ENCODE data around the gene WDR5.

Gene WDR5

GRCh38 chr9:134145262-134145661 lies 9.4 kb downstream of the WDR5 start:
- TF ChIP-seq CTCF (IDR thresholded peaks at IDR 0.05; ENCODE audit: low read depth, low read length): no peak

GRCh38 chr9:134146774-134147493 lies 11.1 kb downstream of the WDR5 start:
- TF ChIP-seq CTCF (IDR thresholded peaks at IDR 0.05; ENCODE audit: low read depth, low read length): no peak
- no peak for DNase-seq (ENCODE audit: extremely low read depth, low read depth)

More at GRCh38 chr9:134145262-134145661, 9.4 kb downstream of the WDR5 start:
- no peak for DNase-seq (ENCODE audit: extremely low read depth, low read depth)

GRCh38 chr9:134149380-134149779 lies 13.5 kb downstream of the WDR5 start:
- no peak for DNase-seq (ENCODE audit: extremely low read depth, low read depth)
- TF ChIP-seq CTCF (IDR thresholded peaks at IDR 0.05; ENCODE audit: low read depth, low read length): no peak

- no peak for TF ChIP-seq CTCF (IDR thresholded peaks at IDR 0.05; ENCODE audit: low read depth, low read length)
- no peak for DNase-seq (ENCODE audit: extremely low read depth, low read depth)
Observed at GRCh38 chr9:134150557-134151214, 14.8 kb downstream of the WDR5 start.

GRCh38 chr9:134152022-134152448 lies 16.2 kb downstream of the WDR5 start:
- DNase-seq (ENCODE audit: extremely low read depth, low read depth): no peak
- no peak for TF ChIP-seq CTCF (IDR thresholded peaks at IDR 0.05; ENCODE audit: low read depth, low read length)

GRCh38 chr9:134152488-134152887 lies 16.6 kb downstream of the WDR5 start:
- no peak for DNase-seq (ENCODE audit: extremely low read depth, low read depth)
- TF ChIP-seq CTCF (IDR thresholded peaks at IDR 0.05; ENCODE audit: low read depth, low read length): no peak

GRCh38 chr9:134153450-134153849 lies 17.6 kb downstream of the WDR5 start:
- DNase-seq (ENCODE audit: extremely low read depth, low read depth): no peak
- TF ChIP-seq CTCF (IDR thresholded peaks at IDR 0.05; ENCODE audit: low read depth, low read length): no peak
